ENCODE data around the gene SLC2A10.

DNA sequence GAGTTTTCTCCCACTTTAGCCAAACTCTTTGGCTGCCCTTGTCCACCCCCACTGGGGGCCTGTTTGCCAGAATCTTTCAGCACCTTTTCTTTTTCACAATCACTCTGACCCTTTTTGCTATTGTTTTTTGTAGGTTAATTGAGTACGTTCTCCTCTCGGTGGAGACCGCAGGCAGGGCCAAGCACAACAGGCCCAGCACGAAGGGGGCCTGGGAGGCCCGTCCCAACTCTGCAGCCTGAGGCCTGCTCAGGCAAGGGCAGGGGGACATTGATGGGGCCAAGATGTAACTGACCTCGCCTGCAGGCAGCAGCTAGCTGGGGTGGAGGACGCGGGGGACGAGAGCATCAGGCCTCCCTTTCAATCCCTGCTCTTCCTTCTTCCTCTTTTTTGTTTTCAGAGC lies 47.7 kb downstream of the SLC2A10 start:
- TF ChIP-seq, protein P1, sequence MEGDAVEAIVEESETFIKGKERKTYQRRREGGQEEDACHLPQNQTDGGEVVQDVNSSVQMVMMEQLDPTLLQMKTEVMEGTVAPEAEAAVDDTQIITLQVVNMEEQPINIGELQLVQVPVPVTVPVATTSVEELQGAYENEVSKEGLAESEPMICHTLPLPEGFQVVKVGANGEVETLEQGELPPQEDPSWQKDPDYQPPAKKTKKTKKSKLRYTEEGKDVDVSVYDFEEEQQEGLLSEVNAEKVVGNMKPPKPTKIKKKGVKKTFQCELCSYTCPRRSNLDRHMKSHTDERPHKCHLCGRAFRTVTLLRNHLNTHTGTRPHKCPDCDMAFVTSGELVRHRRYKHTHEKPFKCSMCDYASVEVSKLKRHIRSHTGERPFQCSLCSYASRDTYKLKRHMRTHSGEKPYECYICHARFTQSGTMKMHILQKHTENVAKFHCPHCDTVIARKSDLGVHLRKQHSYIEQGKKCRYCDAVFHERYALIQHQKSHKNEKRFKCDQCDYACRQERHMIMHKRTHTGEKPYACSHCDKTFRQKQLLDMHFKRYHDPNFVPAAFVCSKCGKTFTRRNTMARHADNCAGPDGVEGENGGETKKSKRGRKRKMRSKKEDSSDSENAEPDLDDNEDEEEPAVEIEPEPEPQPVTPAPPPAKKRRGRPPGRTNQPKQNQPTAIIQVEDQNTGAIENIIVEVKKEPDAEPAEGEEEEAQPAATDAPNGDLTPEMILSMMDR (conservative IDR thresholded peaks at IDR 0.05; ENCODE audit: low read depth in 2 of 2) = no peak
- TF ChIP-seq, protein P2, sequence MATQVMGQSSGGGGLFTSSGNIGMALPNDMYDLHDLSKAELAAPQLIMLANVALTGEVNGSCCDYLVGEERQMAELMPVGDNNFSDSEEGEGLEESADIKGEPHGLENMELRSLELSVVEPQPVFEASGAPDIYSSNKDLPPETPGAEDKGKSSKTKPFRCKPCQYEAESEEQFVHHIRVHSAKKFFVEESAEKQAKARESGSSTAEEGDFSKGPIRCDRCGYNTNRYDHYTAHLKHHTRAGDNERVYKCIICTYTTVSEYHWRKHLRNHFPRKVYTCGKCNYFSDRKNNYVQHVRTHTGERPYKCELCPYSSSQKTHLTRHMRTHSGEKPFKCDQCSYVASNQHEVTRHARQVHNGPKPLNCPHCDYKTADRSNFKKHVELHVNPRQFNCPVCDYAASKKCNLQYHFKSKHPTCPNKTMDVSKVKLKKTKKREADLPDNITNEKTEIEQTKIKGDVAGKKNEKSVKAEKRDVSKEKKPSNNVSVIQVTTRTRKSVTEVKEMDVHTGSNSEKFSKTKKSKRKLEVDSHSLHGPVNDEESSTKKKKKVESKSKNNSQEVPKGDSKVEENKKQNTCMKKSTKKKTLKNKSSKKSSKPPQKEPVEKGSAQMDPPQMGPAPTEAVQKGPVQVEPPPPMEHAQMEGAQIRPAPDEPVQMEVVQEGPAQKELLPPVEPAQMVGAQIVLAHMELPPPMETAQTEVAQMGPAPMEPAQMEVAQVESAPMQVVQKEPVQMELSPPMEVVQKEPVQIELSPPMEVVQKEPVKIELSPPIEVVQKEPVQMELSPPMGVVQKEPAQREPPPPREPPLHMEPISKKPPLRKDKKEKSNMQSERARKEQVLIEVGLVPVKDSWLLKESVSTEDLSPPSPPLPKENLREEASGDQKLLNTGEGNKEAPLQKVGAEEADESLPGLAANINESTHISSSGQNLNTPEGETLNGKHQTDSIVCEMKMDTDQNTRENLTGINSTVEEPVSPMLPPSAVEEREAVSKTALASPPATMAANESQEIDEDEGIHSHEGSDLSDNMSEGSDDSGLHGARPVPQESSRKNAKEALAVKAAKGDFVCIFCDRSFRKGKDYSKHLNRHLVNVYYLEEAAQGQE (IDR thresholded peaks at IDR 0.05; ENCODE audit: unreplicated experiment) = no peak
- TF ChIP-seq EZH2phosphoT487 (IDR thresholded peaks at IDR 0.05; ENCODE audit: unreplicated experiment) (no peak), POLR2AphosphoS5 (IDR thresholded peaks at IDR 0.05; ENCODE audit: low read depth) (no peak), EZH2 (IDR thresholded peaks at IDR 0.05; ENCODE audit: low read depth, unreplicated experiment) (no peak), STAT1 (IDR thresholded peaks at IDR 0.05; ENCODE audit: unreplicated experiment) (no peak), ZNF331 (CRISPR knock-in tag; IDR thresholded peaks at IDR 0.05; ENCODE audit: low read depth) (no peak), CREB1 (CRISPR knock-in tag; IDR thresholded peaks at IDR 0.05; ENCODE audit: low read depth) (no peak), ZNF114 (CRISPR knock-in tag; IDR thresholded peaks at IDR 0.05) (no peak)

All from GM23338 (cell line).